Endothelial cell of umbilical vein (primary cell): Measurements from ENCODE around the gene CALHM1. TPM values are rescaled to one million over a fixed set of nuclear protein-coding genes. Genes with fewer than 3 reads are reported as not detected.

Experiments used
- Bru-seq: library from RNA; stranded (reverse); fragments of 400-500 nt; gene quantifications from one replicate; lab custom pipeline; 2021; lab: Mats Ljungman, UMichigan
- BruChase-seq, 2 experiments: library from RNA; stranded (reverse); fragments of 400-500 nt; gene quantifications; one replicate each; lab custom pipeline; 2021; lab: Mats Ljungman, UMichigan
- BruUV-seq: library from RNA; stranded (reverse); fragments of 400-500 nt; replicated peaks from 2 replicates; lab custom pipeline; 2021; lab: Mats Ljungman, UMichigan
- CTCF ChIA-PET: fragments of 300-600, 350-600 bp; sonication (Branson Sonifier 250); formaldehyde crosslinking; loops from one replicate; lab custom pipeline; 2021; ENCODE audit warnings: antibody characterized with exemption, inconsistent platforms; lab: Charles Lee
- POLR2A ChIA-PET: fragments of 300-600, 350-600 bp; sonication (Branson Sonifier 250); formaldehyde crosslinking; loops from one replicate; lab custom pipeline; 2021; ENCODE audit warnings: antibody characterized with exemption, inconsistent platforms; lab: Charles Lee
- DNase-seq: peaks from one replicate; pipeline ENCODE4 v3.0.0-alpha.2; 2011; ENCODE audit warnings: low read depth, low spot score
- FAIRE-seq: peaks from 2 replicates; lab custom pipeline; 2011; peaks lifted over from hg19 to GRCh38; lab: Jason Lieb, UNC
- H2AFZ ChIP-seq: 2 replicates; pipeline ENCODE4 v1.6.0; 2012; ENCODE audit warnings: low read depth, low read length, control low read depth, inconsistent platforms
- H3K27ac ChIP-seq: 2 replicates; pipeline ENCODE4 v1.5.1; 2011; ENCODE audit warnings: low read depth, mild to moderate bottlenecking, control low read depth, low read length, moderate library complexity; ENCODE audit not compliant: insufficient read depth
- H3K27me3 ChIP-seq, 2 experiments: 2 replicates each; pipeline versions ENCODE4 v1.6.0 to v1.6.1; 2011; ENCODE audit warnings: low read length in 2 of 2, mixed read lengths in 1 of 2; ENCODE audit not compliant: control insufficient read depth in 2 of 2, insufficient read depth in 2 of 2
- H3K36me3 ChIP-seq, 2 experiments: 2 replicates in 1 of 2; 3 replicates in 1 of 2; pipeline ENCODE4 v1.5.1; 2011; ENCODE audit warnings: low read length in 2 of 2, mild to moderate bottlenecking in 1 of 2, moderate library complexity in 1 of 2; ENCODE audit not compliant: control insufficient read depth in 2 of 2, insufficient read depth in 2 of 2; ENCODE audit errors: extremely low read depth in 1 of 2
- H3K4me1 ChIP-seq: 3 replicates; pipeline ENCODE4 v1.5.1; 2011; ENCODE audit warnings: mild to moderate bottlenecking, low read length; ENCODE audit not compliant: control insufficient read depth, insufficient read depth; ENCODE audit errors: extremely low read depth
- H3K4me2 ChIP-seq: 2 replicates; pipeline ENCODE4 v1.6.1; 2011; ENCODE audit warnings: low read length, control low read depth, mixed read lengths; ENCODE audit not compliant: insufficient read depth
- H3K4me3 ChIP-seq, 3 experiments: fragments of 200-600 bp in 1 of 3; sonication (generic), shearing (Covaris generic) in 1 of 3; replicated peaks in 1 of 3; 2 replicates each; pipeline ENCODE4 v1.5.1; 2011 to 2016; ENCODE audit warnings: control low read depth in 3 of 3, low read length in 3 of 3, mild to moderate bottlenecking in 2 of 3, inconsistent platforms in 1 of 3, low read depth in 1 of 3, moderate library complexity in 1 of 3; ENCODE audit not compliant: insufficient read depth in 1 of 3
- H3K79me2 ChIP-seq: 2 replicates; pipeline ENCODE4 v1.6.0; 2012; ENCODE audit warnings: low read length, inconsistent platforms; ENCODE audit not compliant: control insufficient read depth, insufficient read depth
- H3K9ac ChIP-seq: replicated peaks from 2 replicates; pipeline ENCODE3; 2011; ENCODE audit warnings: low read length, control low read depth; ENCODE audit not compliant: insufficient read depth; ENCODE audit errors: extremely low read depth
- H3K9me1 ChIP-seq: replicated peaks from 3 replicates; pipeline ENCODE4 v1.6.0; 2011; ENCODE audit warnings: mild to moderate bottlenecking, low read length; ENCODE audit not compliant: control insufficient read depth, insufficient read depth; ENCODE audit errors: extremely low read depth
- H3K9me3 ChIP-seq: replicated peaks from 2 replicates; pipeline ENCODE4 v1.5.1; 2012; ENCODE audit warnings: low read length, inconsistent platforms; ENCODE audit not compliant: control insufficient read depth, insufficient read depth
- H4K20me1 ChIP-seq: replicated peaks from 2 replicates; pipeline ENCODE3; 2011; ENCODE audit warnings: mild to moderate bottlenecking, low read length; ENCODE audit not compliant: control insufficient read depth, insufficient read depth; ENCODE audit errors: extremely low read depth
- CTCF ChIP-seq, 2 donors: IDR thresholded peaks; 1 replicate in 1 of 2; 2 replicates in 1 of 2; pipeline ENCODE4 v1.5.1; 2011; ENCODE audit warnings: low read length in 2 of 2, mild to moderate bottlenecking in 2 of 2, moderate library complexity in 2 of 2, control low read depth in 1 of 2, inconsistent platforms in 1 of 2, low read depth in 1 of 2; ENCODE audit not compliant: insufficient read depth in 1 of 2; ENCODE audit errors: extremely low read depth in 1 of 2
- FOS ChIP-seq: IDR thresholded peaks from 2 replicates; pipeline ENCODE4 v1.6.1; 2011; ENCODE audit warnings: mild to moderate bottlenecking, low read length, moderate library complexity, borderline replicate concordance; ENCODE audit not compliant: insufficient read depth
- MAX ChIP-seq: IDR thresholded peaks from 2 replicates; pipeline ENCODE4 v1.6.1; 2011; ENCODE audit not compliant: insufficient read depth, insufficient read length
- dilution Hi-C: fragments of 300-500 bp; cut with MboI; formaldehyde crosslinking; loops from one replicate; pipeline ENCODE4 v1.15.0; 2019; ENCODE audit warnings: low sequenced_read_pairs; ENCODE audit not compliant: extremely low pct_ligation_motif_present
- intact Hi-C: fragments of 100-400 bp; cut with micrococcal nuclease; formaldehyde crosslinking; loops from one replicate; pipeline ENCODE4 v1.10.0; 2022
- long read RNA-seq: library from polyadenylated mRNA; stranded (forward); transcript quantifications from one replicate; pipeline ENCODE4 v2.0.0, GENCODE V29; 2021
- polyA minus RNA-seq, 3 experiments: library from RNA; depleted of rRNA, polyadenylated mRNA; stranded (reverse); fragments of >200 nt; gene quantifications; 1 replicate in 1 of 3; 2 replicates in 2 of 3; pipeline ENCODE4 v1.2.3, GENCODE V29; 2011
- polyA plus RNA-seq, 4 experiments: library from polyadenylated mRNA; depleted of rRNA in 3 of 4; stranded (reverse) in 3 of 4; unstranded in 1 of 4; fragments of >200 nt; gene quantifications; 2 replicates each; pipeline versions ENCODE4 v1.2.1 to v1.2.3, GENCODE V29; 2011 to 2012; ENCODE audit warnings: missing spikeins in 1 of 4
- total RNA-seq: library from RNA; stranded (reverse); gene quantifications from 2 replicates; pipeline ENCODE4 v1.2.3, GENCODE V29; 2021

The CALHM1 gene
- total RNA-seq: not detected in 2 replicates
- not detected in 2 replicates for polyA plus RNA-seq
- polyA plus RNA-seq (2011; cell fraction: cytosol; rRNA removed): not detected in 2 replicates
- polyA plus RNA-seq (2011; cell fraction: nucleus; rRNA removed): not detected in 2 replicates
- polyA plus RNA-seq (2012): not detected in 2 replicates
- not detected in 2 replicates for polyA minus RNA-seq
- not detected for polyA minus RNA-seq (2011; cell fraction: cytosol; rRNA and poly(A)+ RNA removed)
- polyA minus RNA-seq (2011; cell fraction: nucleus; rRNA and poly(A)+ RNA removed): not detected in 2 replicates
- not detected for Bru-seq, nascent RNA
- BruChase-seq, experiment 1, labeled RNA remaining after a 6-hour chase: not detected
- not detected for BruChase-seq, experiment 2, labeled RNA remaining after a 2-hour chase
- long read RNA-seq: 0 reads

GRCh38 chr10:103458720-103459119, at the start of gene CALHM1:
Gene CALHM1 (minus strand): TSS chr10:103458900. CDS start chr10:103458751, 149 bp downstream.
- no peaks in the 10 kb centered on the region for H4K20me1 ChIP-seq
- no peaks in the 10 kb centered on the region for H3K4me1 ChIP-seq
- H3K9me3 ChIP-seq: no peaks in the 10 kb centered on the region
- H3K27me3 ChIP-seq: no peaks in the 10 kb centered on the region
- CTCF ChIA-PET: no interaction called here
- POLR2A ChIA-PET: no interaction called here
- no peak within 1 kb of the TSS for H3K9ac ChIP-seq
- H3K36me3 ChIP-seq: no peaks in the 10 kb centered on the region
- no peak within 1 kb of the TSS for H2AFZ ChIP-seq
- dilution Hi-C loops (no loop called here), intact Hi-C loops (no loop called here)
- no peak for FAIRE-seq
- TF ChIP-seq CTCF (IDR thresholded peaks at IDR 0.05; ENCODE audit: extremely low read depth in 1 of 2, insufficient read depth in 1 of 2, low read depth in 1 of 2, low read length in 2 of 2): no peak
- TF ChIP-seq FOS: no peak
- TF ChIP-seq MAX: no peak
- no peaks in the 10 kb centered on the region for H3K9me1 ChIP-seq
- H3K79me2 ChIP-seq: no peaks in the 10 kb centered on the region
- no peak within 1 kb of the TSS for H3K4me2 ChIP-seq
- BruUV-seq: no TSS peak
- H3K27ac ChIP-seq: no peak within 1 kb of the TSS
- DNase-seq: no peak
- H3K4me3 ChIP-seq: no peak within 1 kb of the TSS
